HG03095 (cell line): ENCODE measurements around the gene OLFM3.

Source experiments
- ATAC-seq: cut with Tn5 transposase; IDR thresholded peaks from one replicate; pipeline ENCODE4 v1.9.1; 2021; ENCODE audit warnings: moderate library complexity; ENCODE audit not compliant: unreplicated experiment

The OLFM3 gene

DNA sequence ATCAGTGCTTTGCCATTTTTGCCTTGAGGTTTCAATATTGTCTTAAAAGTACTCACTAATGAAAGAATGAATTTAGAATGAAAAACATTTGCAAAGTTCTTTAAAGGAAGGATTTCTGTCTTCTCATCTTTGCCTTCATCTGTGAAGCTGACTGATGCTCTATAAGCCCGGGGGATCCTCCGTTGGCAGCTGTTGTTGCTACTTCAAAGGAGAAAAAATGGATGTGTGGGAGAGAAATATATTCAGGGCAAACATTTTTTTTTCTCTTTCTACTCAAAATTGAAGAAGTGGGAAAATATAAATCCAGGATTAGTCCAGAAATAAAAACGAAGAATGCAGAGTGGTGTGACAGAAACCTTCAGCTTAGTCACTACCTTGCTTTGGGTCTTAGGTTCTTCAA, 142.5 kb downstream of the OLFM3 start:
- ATAC-seq = no peak

DNA sequence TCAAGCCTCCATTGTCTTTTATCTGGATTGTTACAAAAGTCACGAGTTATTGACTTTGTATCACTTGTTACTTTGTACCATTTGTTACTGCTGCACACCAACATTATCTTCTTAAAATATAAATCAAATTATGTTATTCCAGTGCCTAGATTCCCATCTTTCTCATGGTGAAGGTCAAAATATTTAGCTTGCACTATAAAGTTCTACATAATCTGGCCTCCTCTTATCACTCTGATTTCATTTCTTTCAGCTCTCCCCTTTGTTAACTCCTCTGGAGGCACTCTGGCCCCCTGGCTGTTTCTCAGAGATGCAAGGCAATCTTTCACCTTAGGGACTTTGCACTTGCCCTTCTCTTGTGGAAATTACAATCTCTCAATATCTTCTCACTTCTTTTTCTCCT, 143.8 kb downstream of the OLFM3 start:
- no peak for ATAC-seq

DNA sequence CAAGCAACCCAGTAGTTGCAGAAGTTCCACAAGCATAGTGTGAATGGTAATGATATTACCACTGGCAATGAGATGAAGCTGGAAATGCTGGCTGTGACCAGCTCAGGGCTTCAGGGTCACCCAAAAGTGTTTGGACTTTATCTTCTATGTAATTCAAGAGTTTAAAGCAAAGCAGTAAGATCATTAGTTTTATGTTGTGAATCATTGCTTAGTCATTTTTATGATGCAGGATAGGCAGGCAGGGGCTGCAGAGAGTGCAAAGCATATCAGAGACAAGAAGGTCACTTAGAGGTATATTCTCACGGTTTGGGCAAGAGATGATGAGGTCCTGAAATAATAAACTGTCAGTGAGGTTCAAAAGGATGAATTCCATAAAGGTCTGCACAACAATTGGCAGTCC, 147.4 kb downstream of the OLFM3 start:
- no peak for ATAC-seq

DNA sequence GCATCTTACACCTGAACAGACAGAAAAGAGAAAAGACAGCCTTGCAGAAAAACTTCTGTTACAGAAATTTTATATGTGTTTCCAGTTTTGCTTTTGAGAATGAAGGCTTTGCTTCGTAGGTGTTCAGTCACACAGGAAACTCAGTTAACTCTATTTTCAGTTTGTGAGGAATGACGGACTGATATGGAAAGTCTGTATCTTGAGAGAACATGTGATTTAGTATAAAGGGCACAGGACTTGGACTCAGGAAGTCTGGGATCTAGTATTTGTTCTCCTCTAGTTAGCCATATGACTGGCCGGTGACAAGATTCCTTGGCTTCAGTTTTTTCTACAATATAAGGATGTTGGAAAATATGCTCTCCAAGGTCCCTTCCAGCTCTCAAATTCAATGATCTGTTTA, 149.1 kb downstream of the OLFM3 start:
- no peak for ATAC-seq

DNA sequence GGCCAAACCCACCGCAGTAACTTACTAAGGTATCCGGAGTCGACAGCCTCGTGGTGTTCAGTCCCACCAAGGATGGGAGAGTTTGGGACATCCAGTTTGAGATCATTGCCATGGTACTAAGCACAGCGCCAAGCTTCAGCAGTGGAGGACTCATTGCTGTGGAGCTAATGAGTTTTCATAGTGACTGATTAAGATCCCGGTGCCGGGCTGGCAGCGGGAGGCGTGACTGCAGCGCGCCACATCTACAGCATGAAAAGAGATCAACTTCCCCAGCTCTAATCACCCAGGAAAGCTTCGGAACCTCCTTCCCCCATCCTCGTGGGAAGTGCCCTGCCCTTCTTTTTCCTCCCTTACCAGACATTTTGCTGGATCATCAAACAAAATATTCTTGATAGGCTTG, 149.9 kb downstream of the OLFM3 start:
- no peak for ATAC-seq

DNA sequence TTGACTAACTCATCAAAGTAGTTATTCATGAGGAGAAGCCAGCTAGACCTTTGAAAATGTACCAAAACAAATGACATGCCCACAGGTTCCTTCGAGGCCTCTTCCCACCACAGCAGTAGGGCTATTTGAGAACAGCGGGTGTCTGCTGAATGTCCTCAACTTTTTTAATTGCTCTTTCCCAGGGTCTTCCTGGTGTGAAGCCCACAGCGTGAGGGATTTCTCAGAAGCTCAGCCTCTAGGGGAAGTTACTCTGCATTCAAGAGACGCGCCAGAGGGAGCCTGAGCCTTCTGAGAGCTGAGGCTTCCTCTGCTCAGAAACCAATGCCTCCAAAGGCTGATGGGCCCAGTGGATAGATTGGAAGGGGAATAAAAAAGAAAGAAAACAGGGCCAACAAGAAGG, 153.6 kb downstream of the OLFM3 start:
- ATAC-seq = no peak

DNA sequence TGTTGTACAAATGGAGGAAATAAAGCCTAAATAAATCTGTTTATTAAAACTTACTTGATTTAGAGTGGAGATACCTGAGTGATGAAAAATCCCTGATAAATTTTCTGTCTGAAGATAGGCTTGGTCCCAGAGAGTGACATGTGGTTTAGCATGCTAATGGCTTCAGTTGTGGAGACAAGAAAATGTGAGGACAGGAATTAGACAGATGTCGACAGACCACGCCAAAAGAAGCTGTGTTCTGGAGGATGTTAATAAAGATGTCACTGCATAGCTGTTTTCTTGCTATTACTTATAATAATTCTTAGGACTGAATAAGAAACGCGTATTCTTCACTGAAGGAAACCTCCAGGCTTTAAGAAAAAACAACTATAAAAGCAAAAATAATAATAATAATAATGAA, 154.9 kb downstream of the OLFM3 start:
- ATAC-seq = no peak

DNA sequence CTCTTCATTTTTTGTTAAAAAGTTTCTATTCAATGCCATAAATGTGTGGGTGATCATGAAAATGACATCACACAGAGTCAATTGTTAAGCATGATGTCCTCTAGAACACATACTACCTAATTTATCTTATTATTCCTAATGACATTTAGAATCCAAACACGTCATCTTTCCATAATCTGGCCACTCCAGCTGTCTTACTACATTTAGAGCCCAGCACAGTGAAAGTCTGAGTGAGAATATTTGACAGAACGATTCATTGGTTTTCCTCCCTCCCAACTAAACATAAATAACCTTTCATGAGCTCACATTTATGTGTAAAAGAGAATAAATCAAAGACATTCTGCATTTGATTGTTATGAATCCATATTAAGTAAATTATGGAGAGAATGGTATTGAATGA, 160.7 kb downstream of the OLFM3 start:
- no peak for ATAC-seq

DNA sequence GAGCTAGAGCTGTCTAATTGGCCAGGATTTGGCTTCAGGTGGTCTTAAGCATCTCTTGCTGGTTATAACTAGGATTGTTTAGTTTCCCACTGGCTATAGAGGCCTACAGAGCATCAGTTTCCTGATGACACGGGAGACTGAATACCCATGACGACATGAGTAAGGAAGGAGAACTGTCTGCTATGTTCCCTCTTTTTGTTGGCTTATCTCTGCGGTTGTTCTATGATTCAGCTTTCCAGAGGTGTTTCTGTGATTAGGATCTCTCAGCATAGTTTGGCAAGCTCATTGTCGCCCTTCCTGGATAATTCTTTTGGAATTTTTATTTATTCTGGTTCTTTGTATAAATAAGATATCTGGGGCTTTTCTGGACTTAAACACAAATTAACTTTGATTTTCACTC, 163.4 kb downstream of the OLFM3 start:
- no peak for ATAC-seq

DNA sequence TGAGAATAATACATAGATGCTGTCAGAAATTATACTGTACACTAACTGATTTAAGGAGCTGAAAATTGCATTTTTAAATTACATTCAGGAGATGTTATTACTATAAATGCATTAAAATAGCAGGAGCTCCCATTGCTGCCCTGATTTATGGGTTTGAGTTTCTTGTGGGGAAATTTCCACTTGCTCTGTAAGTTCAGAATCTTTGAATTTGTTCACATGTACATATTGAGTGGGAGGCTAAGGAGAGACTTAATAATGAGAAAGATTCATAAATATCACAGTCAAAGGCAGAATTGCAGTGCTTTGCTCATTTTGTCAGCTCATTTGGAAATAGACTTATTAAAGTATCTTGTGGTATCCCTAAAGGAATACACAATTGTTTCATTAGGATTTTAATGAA, 170.3 kb downstream of the OLFM3 start:
- ATAC-seq = no peak

DNA sequence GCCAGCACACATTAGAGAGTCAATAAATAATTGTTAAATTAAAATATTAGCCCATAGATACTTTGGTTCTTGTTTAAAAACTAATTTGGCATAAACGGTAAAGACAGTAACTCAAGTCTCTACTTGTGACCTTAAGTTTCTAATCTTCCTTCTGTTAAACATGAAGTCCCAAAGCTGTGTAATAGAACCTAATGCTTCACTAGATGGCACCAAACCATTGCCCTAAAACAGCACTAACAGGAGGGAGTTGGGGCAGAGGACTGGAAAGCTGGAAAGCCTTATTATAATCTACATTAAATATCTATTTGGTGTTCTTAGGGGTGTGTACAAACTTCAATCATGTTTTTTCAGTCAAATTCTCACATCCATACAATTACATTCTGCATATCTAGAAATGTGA, 176.7 kb downstream of the OLFM3 start:
- ATAC-seq = no peak

DNA sequence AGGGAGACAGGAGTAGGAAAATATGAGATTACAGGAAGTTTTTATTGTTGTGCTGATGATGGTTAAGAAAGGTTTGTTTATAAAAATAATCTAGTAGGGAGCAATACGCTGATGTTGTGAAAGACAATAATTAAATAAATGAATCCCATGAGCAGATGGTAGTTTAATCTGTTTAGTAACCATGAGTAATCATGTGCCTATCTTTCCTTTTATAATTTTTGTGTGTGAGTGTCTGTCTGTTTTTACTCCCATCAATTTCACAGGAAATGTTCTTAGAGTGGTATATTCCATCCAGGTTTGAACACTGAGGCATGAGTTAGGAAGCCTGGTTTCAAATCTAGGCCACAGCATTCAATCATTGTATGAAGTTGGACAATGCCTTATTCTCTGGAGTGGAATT, 180.5 kb downstream of the OLFM3 start:
- ATAC-seq = no peak

DNA sequence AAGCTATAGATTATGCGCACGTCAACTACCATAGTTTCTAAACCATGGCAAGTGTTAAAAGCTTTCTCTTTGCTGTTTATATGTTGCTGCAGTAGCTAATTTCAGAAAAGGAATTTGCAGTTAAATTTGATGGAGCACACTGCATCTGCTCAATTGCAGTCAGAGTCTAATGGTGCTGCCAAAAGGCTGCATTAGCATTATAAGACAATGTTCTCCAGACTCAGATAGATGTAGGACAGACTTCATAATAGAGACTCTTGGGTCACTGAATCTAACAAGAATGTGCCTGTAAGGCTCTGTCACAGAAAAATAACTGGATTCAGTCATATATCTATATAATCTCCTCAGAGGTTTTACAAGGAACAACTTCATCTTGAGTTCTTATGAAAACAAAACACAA, 198.3 kb downstream of the OLFM3 start:
- no peak for ATAC-seq

DNA sequence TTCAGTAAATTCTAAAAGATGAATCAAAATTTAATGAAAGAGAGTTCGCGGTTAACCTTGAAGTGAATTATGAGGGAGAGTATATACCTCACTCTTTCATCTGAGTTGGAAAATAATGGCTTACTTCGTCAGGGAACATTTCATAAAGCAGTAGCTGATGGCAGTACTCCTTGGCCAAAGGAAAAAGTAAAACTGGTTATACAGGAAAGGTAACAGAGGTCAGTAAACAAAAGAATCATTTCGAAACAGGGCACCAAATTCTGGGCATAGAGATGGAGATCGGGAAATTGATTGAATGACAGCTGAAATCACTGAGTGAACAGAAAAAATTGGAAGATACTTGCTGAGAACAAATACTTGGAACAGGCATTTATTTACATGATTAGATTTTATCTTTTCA, 199.0 kb downstream of the OLFM3 start:
- ATAC-seq = no peak

DNA sequence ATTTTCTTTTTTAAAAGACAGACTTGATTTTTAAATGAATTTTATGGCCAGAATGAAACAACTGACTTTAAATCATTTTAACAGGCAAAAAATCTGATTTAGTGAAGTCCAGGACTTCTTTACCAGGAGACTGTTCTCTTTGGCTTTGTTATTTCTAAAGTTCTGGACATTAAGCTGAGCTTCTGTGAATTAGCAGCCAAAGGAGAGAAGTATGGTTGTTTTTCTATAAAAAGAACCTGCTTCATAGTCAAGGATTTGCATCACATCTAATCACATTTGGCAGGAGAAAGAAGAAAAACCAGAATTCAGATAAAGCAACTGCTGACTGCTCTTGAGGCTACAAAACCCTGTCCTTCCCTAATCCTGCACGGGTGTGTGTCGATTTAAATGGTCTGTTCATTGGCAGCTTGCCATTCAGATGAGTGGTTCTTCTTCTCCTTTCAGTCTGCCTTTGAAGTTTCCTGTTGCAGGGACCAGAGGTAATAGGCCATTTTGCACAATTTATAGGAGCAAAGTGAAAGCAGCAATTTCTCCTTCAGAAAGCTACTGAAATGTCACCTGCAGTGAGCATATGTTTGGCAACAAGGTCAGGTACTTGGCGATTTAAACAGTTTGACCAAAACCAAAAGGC, 215.4 kb downstream of the OLFM3 start:
- no peak for ATAC-seq

DNA sequence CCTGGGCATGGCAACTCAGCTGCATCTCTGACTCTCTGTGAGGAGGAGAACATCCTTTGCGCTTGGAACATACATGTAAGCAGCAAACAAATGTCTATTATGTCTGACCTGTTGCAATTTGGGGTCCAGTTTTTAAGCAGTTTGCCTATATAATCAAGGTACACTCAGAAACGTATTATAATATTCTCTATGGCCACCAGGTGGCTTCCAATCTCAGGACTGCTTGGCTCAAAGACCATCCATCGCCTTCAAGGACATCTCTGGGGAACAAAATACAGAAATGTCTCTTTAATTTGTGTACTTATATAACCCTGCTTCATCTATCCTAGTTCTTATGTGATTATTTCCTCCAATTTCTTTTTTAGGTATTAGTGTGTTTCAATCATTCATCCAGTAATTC, 227.2 kb downstream of the OLFM3 start:
- no peak for ATAC-seq

DNA sequence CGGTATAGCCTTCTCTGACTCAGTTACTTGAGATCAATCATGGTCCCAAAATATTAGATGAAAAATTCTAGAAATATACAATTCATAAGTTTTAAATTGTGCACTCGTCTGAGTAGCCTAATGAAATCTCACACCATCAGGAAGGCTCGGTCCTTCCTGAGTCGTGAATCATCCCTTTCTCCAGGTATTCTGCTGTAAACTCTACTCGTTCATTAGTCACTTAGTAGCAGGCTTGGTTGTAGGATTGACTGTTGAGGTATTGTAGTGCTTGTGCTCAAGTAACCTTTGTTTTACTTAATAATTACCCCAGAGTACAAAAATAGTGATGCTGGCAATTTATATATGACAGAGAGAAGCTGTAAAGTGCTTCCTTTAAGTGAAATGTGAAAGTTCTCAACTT, 238.7 kb downstream of the OLFM3 start:
- no peak for ATAC-seq

DNA sequence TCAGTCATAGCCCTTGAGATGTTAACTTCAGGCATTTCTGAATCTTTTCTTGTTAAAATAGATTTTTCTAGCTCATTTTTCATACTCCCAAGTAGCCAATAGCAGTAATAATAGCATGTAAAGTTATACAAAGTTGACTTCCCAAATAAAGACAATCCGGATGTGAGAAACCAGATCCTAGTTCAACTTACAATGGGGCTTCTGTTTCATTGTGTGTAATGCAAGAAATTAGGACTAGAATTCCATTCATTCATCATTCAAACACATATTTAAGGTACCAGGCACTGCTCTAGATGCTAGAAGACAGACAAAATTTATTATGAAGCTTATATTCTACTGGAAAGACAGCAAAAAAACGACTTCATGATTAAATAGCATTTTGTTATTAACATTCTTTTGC, 240.3 kb downstream of the OLFM3 start:
- no peak for ATAC-seq
